ENCODE results near the gene GRID2.
"Not testable (repeated sequence)": the region's sequence is repeated elsewhere in the genome, so short reads cannot be mapped to it uniquely, and the experiment has no call there.

GRID2 gene

DNA sequence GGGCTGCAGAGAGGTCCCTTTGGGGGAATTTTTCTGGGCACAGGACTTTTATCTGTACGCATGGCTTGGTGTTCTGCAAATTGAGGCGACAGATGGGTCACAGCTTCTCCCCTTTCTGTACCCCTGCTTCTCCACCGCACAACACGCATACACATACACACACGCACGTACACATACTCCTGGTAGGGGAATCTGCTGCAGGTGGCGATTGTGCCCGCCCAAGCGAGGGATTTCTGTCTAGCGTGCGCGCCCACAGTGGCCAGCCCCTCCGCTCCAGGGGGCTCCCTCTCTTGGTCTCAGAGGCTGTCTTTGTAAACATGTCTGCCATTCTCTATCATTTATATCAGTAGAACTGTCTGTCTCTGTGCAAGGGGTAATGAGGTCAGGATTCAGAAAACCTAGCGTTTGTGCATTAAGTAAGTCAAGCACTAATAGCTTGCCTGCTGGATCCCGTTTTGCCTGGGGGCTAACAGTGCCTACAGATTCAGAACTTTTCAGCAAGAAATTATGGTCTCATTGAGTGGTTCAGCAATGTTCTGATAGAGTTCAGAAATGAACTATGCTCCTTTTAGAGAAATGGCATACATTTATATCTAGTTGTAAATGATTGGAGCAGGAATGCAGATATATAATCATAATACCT, 2.2 kb downstream of the GRID2 start:
- no peak for DNase-seq

DNA sequence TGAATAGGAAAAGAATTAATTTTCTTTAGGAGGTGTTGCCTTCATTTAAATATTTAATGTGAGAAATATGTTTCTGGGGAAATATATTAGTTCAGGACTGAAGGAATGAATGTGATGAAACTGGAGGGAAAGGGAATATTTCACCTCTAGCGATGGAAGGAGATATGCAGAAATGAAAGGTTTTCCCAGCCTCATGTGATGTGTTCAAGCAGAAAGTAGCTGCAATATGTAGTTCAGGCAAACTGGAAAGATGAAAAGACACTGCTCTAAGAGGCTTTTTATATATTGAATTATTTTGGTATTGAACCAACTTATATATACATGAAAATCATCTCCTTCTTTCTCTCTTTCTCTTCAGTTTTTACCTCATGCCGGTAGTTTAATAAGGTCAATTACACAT, 3.4 kb downstream of the GRID2 start:
- DNase-seq: no peak

DNA sequence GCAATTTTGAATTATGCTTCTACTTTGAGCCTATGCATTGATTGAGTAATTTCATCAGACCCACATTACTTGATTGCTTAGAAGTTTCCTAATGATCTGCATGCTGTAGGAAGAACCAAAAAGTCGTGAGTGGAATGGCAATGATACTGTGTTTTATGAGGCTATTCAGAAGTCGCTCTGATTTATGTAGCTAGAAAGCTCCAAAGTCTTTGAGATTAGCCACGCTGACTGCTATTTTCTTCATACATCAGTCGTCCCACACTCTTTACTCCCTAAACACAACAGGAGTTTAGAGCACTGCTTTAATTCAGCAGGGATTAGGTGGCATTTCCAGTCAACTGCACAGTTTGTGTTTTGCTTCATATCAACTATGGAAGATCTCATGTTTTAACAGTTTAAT, 4.1 kb downstream of the GRID2 start:
- DNase-seq: no peak

DNA sequence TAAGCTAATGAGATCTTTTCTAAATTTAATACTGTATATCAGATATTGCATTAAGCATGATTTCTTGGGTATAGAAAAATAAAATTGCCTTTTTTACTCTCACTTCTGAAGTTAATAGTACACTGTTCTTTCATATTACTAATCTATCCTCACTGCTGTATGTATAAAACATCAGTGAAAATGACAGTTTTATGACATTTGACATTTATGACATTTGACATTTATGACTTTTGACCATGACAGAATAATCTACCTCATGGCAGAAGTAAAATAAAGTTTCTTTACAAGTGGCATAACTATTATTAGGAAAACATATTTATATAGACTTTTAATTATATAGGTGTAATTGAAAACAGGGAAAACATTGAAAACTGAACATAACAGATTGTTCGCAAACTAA, 13.3 kb downstream of the GRID2 start:
- DNase-seq: no peak

DNA sequence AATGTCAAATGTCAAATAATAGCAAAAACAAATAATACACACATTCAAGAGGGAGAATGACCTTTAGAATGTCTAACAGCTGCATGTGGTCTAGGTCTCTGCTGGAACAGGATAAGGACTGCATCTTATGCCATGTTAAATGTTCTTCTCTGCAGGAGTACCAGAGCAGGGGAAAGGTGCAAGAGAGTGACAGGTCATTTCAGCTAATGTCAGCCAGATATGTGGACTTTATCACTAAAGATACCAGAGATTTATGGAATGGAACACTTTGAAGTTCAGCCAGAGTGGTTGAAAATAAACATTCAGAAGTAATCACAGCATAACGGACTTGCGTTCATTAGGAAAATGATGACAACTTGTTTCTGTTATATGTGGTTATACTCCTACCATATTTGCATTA, 24.3 kb downstream of the GRID2 start:
- DNase-seq: no peak

DNA sequence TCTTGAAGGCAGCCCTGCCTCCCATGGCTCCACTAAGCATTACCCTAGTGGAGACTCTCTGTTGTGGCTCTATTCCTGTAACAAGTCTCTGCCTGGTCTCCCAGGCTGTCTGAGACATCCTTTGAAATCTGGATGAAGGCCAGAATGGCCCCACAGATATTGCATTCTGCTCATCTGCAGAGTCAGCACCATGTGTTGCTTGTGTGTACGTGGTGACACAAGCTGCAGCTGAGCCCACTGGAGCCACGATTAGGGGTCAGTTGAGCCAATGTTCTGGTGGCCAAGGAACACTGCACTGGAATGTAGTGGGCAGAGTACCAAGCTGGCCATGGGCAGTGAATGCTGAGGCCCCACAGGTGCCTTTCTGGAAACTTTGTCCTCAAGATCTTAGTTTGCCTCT, 29.2 kb downstream of the GRID2 start:
- DNase-seq: no peak

DNA sequence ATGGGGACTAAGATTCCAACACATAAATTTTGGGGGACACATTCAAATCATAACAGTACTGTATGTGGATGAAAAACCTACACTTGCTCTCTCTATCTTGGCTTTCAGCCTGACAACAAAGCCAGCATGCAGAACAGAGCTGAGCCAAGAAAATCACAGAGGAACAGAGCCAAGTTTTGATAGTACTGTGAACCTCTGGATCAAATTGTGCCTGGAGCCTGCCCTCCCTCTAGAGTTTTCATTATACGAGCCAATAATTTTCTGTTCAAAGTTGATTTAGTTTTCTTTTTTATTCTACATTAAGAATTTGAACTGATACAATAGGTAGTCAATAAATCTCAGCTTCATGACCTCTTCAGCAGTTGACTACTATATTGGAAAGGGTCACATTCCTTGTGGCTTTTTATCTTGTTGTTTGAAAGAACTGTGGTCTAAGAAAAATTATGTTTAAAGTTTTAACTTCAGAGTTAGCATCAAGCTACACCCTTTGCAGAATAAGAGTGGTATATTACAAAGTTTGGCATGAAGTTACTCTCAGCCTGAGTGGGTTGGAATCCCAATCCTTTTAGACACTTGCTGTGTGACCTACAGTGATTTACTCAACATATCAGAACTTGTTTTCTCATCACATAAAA, 31.1 kb downstream of the GRID2 start:
- no peak for DNase-seq

DNA sequence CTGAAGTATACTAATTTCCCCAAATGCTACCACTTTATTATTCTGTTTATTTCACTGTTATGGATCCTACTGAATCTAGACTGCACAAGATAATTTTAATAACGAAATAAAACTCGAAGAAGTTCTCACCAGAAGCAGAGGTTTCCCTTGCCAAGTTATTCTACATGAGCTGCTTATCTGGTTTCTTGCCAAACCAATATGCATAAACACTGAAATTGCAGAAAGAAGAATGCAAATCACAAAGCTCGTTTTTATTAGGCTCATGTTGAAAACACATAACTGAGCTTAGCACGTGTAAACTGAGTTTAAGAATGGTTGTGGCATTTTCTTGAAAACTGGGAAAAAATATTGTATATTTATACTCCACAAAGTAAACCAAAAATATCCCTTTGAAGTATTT, 35.9 kb downstream of the GRID2 start:
- no peak for DNase-seq

DNA sequence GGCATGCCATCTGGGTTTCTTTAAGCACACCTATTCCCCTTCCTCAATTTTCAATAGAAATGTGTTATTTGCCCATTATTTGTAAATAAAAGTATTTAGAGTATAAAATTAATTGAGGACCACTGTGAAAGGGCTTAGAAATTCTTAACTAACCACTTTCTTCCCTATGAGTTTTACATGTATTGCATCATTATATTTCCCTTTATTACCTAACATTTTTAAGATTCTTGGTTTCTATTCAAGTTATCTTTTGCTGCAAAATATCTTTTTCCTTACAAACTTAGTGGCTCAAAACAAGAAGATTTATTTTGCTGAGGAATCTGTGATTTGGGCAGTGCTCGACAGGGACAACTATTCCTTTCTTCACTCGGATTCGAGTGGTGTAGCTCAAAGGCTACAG, 40.5 kb downstream of the GRID2 start:
- no peak for DNase-seq

DNA sequence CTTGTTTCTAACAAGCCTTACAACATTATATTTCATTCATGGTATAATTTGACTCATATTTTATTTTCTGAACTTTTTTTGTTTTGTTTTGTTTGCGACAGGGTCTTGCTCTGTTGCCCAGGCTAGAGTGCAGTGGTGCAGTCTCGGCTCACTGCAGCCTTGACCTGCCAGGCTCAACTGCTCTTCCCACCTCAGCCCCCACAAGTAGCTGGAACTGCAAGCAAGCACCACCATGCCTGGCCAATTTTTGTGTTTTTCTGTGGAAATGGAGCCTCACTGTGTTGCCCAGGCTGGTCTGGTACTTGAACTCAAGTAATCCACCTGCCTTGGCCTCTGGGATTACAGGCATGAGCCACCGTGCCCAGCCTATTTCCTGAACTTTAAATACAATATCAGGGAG, 42.5 kb downstream of the GRID2 start:
- DNase-seq: no peak

DNA sequence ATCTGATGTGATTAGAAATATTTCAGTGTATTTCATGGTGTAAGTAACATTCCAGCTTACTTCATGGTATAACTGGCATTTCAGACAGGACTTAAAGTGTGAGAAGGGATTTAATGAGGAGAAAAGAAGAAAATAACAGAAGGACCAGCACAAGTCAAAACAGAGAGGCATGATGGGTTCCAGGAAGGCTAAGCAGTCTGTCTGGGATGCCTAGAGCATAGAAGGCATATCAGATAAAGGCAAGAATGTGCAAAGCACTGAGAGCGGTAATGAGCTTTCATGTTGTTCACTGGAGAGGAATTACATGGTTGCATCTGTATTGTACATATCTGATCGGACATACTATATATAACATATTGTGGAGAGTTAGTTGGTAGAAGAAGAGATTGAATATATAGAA, 54.2 kb downstream of the GRID2 start:
- no peak for DNase-seq

DNA sequence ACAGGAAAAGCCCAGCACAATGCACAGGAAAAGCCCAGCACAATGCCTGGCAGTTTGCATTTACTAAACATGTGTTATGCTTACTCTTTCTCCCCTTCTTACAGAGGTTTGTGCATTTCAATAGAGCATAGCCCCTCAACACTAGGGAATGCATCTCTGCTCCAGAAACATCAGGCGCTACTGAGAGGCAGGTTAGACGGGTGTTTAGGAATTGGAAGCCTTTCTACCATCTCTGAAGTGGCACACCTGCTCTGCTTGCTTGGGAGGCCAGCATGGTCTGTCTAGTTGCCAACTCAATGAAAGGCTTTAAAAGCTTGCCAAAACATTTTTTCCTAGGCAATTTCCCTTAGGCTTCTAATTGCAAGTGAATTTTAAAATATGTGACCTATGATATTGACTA, 55.7 kb downstream of the GRID2 start:
- no peak for DNase-seq

DNA sequence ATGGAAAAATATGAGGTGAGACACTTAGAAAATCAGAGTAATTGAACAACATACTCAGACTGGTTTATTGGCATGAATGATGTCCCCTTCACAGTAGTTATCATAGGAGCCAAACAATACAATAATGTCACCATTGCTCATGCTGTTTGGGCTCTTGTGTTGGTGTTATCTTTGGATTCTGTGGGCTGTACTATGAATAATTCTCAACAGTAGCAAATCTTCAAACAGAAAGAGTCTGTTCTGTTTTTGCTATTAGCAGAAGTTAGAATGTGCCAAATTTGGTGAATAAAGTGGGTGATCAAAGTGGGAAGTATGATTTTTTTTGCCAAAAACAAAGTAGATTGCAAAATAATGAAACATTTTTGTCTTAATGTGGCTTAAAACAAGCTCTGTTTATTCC, 58.3 kb downstream of the GRID2 start:
- no peak for DNase-seq

DNA sequence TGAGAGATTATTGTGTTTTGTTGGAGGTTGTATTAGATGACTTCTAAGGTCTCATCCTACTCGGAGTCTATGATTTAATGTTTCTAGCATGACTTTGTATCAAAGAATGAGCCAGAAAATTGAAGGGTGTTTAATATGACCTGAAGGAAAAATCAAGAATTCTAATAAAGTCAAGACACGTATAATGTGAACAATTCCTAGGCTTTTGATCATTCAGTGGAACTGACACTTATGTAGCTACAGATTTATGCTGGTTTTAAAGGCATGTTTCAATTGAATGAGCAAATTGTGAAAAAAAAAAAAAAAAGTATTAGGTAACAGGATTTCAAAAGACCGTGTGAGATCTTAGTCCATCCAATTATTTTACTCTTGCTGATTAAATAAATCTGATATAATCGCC, 64.9 kb downstream of the GRID2 start:
- DNase-seq: no peak

DNA sequence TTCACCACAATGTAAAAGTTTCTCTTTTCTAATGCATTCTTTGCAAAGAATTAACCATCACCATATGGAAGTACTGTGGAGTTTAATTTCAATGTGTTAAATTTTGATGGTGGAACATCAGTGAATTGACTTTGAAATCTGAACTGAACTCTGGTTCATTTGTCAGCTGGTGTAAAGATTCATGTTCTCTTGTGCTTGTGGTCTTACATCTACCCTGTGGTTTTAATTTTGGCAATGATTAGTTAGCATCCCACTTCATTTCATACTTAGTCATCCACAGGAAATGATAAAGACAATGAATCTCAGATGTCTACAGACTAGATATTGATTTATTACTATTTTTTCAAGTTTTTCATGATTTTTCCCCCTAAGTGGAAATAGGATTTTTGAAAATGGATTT, 77.8 kb downstream of the GRID2 start:
- DNase-seq: no peak

DNA sequence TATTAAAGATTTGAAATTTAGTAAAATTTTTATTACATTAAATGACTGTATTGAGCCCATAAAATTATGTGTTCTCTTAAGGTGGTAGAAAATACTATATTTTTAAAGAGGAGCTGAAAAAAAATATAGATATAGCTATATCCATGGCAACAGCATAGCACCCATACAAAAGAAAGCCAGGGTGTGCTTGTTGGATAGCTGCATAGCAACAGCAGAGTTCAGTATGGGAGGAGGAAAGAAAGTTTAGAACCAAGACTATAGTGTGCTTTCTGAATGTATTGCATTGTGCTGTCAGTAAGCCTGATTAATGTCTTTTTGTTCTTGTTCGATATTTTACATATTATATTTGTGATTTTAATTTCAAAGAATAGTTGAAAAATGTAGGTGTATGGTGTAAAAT, 78.4 kb downstream of the GRID2 start:
- DNase-seq: no peak

DNA sequence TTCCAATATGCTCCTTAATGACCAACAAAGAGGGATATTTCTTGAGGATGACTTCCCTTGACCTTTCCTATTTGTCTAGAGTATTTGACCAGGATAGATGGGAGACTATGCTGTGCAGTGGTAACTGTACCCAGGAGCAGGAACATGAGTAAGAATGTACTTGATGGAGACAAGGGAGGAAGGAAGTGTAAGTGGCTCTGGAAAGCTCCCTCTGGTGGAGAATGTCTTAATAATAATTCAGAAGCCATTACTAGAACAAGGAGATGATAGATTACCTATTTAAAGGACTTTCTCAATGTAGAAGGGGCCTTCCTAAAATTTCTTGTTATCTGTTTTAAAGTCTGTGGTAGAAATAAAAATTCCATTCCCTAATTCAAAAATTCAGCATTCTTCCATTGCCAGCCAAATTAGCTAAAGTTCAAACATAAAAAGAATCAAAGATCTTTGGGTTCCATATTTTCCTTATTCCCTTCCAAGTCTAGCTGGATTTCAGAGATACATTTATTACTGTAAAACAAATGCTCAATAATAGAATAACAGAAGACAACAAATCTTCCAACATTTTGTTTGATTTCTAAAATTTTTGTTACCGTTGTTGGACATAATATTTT, 83.8 kb downstream of the GRID2 start:
- no peak for DNase-seq

DNA sequence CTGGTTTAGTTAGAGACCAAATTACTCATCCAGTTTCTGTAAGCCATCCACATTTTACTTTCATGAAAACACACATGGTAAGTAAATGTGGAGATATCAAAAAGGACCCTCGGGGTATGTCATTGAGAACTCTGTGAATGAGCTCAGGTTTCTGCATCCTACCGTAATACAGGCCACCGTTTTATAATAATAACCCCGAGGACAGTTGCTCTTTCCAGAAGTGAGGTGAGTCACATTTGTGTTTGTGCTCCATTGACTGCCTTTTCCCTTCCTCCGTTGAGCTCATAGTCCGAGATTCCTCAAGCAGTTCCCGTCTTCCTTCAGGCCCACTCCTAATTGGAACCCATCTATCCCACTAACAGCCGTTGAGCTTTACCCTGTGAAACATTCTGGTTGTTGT, 95.3 kb downstream of the GRID2 start:
- no peak for DNase-seq

DNA sequence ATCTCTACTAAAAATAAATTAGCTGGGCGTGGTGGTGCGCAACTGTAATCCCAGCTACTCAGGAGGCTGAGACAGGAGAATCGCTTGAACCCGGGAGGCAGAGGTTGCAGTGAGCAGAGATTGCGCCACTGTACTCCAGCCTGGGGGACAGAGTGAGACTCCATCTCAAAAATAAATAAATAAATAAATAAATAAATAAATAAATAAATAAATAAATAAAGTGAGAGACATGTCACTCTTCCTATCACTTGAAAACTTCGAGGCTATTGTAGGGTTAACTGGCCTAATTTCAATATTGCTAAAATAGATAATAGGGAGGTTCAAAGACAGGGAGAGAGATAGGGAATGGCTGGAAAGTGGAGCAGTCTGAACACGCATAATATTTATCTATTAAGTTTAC, 99.8 kb downstream of the GRID2 start:
- not testable (repeated sequence) for DNase-seq

DNA sequence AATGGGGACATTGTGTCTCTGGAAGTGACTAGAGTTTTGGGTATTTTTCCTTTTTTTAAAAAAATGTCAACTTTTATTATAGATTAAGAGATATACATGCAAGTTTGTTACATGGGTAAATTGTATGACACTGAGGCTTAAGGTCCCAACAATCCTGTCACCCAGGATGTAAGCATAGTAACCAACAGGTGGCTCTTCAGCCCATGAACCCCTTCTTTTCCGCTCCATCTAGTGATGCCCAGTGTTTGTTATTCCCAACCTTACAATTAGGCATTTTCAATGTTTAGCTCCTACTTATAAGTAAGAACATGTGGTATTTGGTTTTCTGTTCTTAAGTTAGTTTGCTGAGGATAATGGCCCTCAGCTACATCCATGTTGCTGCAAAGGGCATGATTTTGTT, 102.7 kb downstream of the GRID2 start:
- DNase-seq: no peak

DNA sequence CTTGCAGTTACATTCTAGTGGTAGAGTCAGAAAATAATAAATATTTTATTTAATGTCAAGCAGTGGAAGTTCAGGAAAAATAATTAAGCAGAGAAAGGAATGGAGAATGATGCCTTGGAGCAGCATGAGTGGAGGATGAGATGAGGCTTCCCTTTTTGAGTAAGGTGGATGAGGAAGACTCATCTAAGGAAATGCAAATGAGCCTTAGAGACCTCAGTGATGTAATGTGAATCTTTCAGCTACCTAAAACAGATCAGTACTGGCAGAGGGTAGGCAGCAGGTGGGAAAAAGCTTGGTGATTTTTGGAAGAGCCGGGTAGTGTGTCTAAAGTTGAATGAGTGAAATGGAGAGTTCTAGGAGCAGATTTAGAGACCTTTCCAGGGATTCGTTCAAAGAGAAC, 118.2 kb downstream of the GRID2 start:
- DNase-seq: no peak

DNA sequence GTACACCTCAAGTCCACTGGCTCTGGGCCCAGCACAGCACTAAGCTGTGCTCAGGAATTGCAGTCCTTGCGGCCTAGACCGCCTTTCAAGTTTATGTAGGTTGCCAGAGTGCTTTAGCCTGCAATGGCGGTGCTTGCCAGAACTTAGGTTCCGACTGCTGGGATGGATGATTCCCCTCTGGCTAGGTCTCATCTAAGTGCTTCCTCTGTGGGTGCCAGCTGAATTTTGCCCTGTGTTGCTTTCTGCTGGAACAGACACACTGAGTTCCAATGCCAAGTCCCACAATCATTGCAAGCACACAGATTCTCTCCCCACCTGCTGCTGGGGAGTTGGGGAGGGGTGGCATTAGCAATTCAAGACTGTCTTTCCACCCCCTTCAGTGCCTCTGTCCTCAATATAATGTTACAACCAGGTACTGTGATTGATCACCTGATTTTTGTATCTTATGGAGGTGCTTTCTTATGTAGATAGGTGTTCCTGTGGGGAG, 129.5 kb downstream of the GRID2 start:
- no peak for DNase-seq

DNA sequence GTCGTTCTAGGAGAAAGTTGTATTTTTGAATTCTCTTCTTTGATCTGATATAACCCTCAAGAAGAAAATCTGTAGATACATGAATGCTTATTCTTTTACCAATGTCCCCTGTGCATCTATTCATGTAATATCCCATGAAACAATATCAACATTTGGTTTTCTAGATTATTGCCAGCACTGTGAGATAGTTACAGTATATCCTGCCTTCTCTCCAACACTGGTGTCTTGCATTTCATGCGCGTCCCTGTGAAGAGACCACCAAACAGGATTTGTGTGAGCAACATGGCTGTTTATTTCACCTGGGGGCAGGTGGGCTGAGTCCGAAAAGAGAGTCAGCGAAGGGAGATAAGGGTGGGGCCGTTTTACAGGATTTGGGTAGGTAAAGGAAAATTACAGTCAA, 135.0 kb downstream of the GRID2 start:
- not testable (repeated sequence) for DNase-seq

DNA sequence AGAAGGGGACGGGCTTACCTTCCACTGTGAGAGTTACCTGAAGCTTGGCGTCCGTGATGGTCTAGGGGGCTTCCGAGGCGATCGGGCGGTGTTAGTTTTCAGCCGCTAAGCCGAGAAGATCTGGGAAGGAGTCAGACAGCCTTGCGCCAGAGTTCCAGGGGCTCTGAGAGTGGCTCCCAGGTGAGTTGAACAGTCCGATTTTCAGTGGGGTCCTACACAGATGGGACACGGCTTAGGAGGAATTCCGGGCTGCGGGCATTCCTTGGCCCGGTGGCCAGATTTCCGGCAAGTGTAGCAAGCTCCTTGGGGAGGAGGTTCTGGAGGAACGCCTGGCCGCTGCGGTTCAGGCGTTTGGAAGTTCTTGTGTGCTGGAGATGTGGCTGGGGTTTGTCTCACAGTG, 138.4 kb downstream of the GRID2 start:
- not testable (repeated sequence) for DNase-seq

All from stimulated activated CD8-positive, alpha-beta memory T cell treated with anti-CD3 and anti-CD28 coated beads, Interleukin-4, amount 100 ng/mL, for 48 hours (primary cell).